ENCODE results near the gene RAMP2.

DNA sequence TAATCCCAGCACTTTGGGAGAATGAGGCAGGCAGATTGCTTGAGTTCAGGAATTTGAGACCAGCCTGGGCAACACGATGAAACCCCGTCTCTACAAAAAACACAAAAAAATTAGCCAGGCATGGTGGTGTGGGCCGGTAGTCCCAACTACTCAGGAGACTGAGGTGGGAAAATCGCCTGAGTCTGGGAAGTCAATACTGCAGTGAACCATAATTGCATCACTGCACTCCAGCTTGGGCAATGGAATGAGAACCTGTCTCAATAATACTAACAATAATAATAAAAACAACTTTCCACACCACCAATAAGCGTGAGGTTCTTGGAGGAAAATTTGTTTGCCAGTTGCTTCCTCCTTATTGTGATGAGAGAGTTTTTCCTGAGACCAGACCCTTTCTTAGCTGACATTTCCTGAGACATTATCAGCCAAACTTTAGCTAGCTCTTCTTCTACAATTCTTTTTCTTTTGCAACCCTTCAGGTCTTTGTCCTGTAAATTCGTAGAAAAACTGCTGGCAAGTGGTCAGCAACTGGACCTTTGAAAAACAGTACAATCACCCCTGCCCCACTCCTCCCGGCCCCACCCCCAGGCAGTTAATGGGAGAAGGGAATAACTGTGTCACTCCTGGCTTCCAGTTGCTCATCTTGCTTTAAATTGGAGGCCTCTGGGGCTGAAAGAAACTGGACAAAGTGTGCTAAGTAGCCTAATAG, 12.7 kb upstream of the RAMP2 start:
- TF ChIP-seq, protein P1, sequence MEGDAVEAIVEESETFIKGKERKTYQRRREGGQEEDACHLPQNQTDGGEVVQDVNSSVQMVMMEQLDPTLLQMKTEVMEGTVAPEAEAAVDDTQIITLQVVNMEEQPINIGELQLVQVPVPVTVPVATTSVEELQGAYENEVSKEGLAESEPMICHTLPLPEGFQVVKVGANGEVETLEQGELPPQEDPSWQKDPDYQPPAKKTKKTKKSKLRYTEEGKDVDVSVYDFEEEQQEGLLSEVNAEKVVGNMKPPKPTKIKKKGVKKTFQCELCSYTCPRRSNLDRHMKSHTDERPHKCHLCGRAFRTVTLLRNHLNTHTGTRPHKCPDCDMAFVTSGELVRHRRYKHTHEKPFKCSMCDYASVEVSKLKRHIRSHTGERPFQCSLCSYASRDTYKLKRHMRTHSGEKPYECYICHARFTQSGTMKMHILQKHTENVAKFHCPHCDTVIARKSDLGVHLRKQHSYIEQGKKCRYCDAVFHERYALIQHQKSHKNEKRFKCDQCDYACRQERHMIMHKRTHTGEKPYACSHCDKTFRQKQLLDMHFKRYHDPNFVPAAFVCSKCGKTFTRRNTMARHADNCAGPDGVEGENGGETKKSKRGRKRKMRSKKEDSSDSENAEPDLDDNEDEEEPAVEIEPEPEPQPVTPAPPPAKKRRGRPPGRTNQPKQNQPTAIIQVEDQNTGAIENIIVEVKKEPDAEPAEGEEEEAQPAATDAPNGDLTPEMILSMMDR (IDR thresholded peaks at IDR 0.05) = no peak
- no peak for TF ChIP-seq POLR2A (IDR thresholded peaks at IDR 0.05)
